ENCODE results near the gene THUMPD1.
A peak's percentile ranks its signal among the peaks of the same experiment; 100 is the strongest.
"Not testable (repeated sequence)": the region's sequence is repeated elsewhere in the genome, so short reads cannot be mapped to it uniquely, and the experiment has no call there.

The THUMPD1 gene, protein sequence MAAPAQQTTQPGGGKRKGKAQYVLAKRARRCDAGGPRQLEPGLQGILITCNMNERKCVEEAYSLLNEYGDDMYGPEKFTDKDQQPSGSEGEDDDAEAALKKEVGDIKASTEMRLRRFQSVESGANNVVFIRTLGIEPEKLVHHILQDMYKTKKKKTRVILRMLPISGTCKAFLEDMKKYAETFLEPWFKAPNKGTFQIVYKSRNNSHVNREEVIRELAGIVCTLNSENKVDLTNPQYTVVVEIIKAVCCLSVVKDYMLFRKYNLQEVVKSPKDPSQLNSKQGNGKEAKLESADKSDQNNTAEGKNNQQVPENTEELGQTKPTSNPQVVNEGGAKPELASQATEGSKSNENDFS

DNA sequence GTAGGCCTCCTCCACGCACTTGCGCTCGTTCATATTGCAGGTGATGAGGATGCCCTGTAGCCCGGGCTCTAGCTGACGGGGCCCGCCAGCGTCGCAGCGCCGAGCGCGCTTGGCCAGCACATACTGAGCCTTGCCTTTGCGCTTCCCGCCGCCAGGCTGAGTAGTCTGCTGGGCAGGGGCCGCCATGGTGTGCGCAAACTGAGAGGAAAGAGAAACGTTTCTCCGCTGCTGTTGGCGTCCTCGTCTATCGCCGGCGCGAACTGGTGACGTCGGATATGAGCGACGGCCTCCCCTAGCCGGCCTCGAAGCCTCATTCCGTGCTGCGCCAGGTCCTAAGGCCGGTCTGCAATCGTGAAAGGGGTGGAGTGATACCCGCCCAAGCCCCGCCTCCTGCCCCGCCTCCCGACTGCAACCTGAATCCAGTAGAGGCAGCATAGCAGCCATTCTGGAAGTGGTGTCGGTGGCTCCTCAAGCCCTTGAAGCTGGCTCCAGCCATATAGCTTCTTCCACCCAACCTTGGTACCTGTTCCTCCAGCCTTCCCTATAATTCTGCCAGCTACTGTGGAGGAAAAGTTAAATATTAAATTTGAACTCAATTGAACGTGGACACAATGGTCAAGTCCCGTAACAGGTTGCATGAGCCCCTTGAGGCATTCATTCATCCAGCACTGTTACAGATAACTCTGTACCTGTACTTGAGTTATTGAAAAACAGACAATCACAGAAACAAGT, at the start of gene THUMPD1:
TSS of gene THUMPD1 (minus strand) at position 265 of the 732 bp plus-strand sequence. CDS start at position 186, 79 bp downstream.
- no peaks in the 10 kb centered on the region for H3K9me3 Mint-ChIP-seq
- H3K36me3 Mint-ChIP-seq: peaks cover 4% of the 10 kb centered on the region
- no peaks in the 10 kb centered on the region for H3K27me3 Mint-ChIP-seq
- H3K4me1 Mint-ChIP-seq: peaks cover 28% of the 10 kb centered on the region
- H3K4me3 Mint-ChIP-seq: peak within 1 kb of the TSS; percentile 97
- peak within 1 kb of the TSS; percentile 98 for H3K27ac Mint-ChIP-seq

DNA sequence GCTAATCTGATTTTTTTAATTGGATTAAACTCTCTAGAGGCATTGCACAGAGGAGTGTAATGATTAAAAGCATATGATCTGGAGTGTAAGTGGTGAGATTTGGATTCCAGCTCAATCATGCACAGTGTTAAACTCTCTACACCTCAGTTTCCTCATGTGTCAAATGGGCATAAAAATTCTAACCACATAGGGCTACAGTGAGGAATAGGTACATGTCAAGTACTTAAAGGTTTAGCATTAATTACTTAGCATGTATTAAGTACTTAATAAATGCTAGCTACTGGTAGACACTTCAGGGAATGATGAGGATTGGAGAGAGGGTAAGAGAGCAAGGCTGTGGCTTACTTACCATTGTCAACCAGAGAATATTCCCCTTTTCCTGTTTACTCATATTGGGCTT, 47.5 kb upstream of the THUMPD1 start:
- no peaks in the 10 kb centered on the region for H3K27me3 Mint-ChIP-seq
- H3K27ac Mint-ChIP-seq: no peak overlapping the region
- H3K36me3 Mint-ChIP-seq: no peaks in the 10 kb centered on the region
- no peak overlapping the region for H3K4me3 Mint-ChIP-seq
- no peaks in the 10 kb centered on the region for H3K4me1 Mint-ChIP-seq
- no peaks in the 10 kb centered on the region for H3K9me3 Mint-ChIP-seq

DNA sequence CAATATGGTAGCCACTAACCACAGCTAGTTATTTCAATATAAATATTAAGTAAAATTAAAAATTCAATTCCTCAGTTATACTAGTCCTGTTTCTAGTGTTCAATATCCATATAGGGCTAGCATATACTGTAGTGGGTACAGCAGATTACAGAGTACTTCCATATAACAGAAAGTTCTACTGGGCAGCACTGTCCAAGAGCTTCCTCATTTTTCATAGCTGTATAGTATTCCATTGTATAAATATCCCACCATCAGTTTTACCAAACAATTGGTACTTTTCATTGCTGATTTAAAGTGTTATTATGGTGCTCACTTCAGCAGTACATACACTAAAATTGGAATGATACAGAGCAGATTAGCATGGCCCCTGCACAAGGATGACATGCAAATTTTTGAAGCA, 42.6 kb upstream of the THUMPD1 start:
- Mint-ChIP-seq H3K27me3 (no peaks in the 10 kb centered on the region), H3K4me3 (no peak overlapping the region), H3K9me3 (no peaks in the 10 kb centered on the region), H3K27ac (no peak overlapping the region), H3K36me3 (peaks cover 1% of the 10 kb centered on the region), H3K4me1 (no peaks in the 10 kb centered on the region)

DNA sequence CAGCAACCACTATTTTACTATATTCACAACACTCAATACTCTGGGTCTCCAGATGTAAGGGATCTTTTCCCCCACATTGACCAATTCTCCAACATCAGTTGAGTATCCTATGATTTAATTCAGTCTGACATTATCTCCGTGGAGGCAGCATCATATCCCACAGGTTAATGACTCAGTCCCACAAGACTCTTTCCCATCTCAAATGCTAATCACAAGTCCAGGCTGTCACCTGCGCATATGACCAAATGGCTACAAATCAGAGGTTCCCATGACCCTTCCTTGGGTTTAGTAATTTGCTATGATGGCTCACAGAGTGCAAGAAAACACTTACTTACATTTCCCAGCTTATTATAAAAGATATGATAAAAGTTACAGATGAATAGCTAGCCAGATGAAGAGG, 40.9 kb upstream of the THUMPD1 start:
- no peaks in the 10 kb centered on the region for H3K4me1 Mint-ChIP-seq
- peaks cover 3% of the 10 kb centered on the region for H3K36me3 Mint-ChIP-seq
- no peak overlapping the region for H3K27ac Mint-ChIP-seq
- H3K9me3 Mint-ChIP-seq: no peaks in the 10 kb centered on the region
- H3K4me3 Mint-ChIP-seq: no peak overlapping the region
- H3K27me3 Mint-ChIP-seq: no peaks in the 10 kb centered on the region

DNA sequence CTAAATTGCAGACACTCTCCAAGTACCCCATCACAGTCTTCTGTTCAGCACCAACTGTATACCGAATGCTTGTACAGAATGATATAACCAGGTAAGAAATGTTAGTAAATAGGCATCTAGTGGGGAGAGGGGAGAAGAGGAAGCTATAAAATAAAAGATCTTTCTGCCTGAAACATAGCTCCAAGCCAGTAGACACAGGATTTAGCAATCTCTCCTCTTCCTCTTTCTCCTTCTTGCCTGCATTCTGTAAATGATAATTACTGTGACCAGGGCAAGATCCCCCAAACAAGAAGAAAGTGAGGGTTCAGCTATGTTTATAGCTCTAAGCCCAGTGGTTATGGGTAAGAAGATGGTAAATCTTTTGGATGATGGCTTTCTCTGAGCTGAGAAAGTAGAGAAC, 40.1 kb upstream of the THUMPD1 start:
- peaks cover 5% of the 10 kb centered on the region for H3K36me3 Mint-ChIP-seq
- no peak overlapping the region for H3K27ac Mint-ChIP-seq
- H3K4me3 Mint-ChIP-seq: no peak overlapping the region
- no peaks in the 10 kb centered on the region for H3K27me3 Mint-ChIP-seq
- no peaks in the 10 kb centered on the region for H3K4me1 Mint-ChIP-seq
- H3K9me3 Mint-ChIP-seq: no peaks in the 10 kb centered on the region

DNA sequence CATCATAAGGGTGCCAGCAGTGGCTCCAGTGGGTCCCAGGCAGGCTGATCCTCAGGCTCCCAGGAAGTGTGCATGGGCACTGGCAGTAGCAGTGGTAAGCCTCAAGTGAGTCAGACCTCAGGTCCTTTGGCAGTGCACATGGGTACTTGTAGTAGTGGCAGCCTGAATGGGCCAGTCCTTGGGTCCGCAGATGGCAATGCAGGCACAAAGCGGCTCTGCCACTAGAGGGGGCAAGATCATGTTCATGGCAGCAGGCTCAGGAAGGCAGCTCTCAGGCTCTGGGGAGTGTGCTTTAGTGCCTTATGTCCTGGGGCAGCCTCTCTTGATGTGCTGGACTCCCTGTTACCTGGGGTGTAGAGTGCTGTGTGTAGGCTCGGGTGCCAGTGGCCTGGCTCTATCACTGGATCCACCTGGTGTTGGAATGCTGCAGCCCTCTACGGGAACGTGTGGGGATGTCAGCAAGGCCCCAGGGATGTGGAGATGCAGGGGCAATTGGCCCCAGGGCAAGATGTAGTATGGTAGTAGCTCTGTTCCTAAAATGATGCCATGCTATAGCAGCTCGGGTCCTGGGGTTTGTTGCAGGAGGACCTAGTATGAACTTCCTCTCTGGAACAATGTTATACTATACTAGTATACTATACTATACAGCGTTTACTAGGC, 33.2 kb upstream of the THUMPD1 start:
- Mint-ChIP-seq H3K4me3 (no peak overlapping the region), H3K4me1 (no peaks in the 10 kb centered on the region), H3K27ac (no peak overlapping the region), H3K36me3 (peaks cover 8% of the 10 kb centered on the region), H3K9me3 (no peaks in the 10 kb centered on the region), H3K27me3 (no peaks in the 10 kb centered on the region)

DNA sequence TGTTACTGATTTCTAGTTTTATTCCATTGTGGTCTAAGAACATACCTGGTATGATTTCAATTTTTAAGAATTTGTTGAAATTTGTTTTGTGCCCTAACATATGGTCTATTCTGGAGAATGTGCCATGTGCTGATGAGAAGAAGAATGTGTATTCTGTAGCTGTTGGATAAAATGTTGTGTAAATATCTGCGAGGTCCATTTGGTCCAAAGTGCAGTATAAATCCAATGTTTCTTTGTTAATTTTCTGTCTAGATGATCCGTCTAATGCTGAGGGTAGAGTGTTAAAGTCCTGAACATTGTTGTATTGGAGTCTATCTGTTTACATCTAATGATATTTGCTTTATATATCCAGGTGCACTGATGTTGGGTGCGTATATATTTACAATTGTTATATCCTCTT, 32.1 kb upstream of the THUMPD1 start:
- Mint-ChIP-seq H3K36me3 (peaks cover 8% of the 10 kb centered on the region), H3K27me3 (no peaks in the 10 kb centered on the region)

DNA sequence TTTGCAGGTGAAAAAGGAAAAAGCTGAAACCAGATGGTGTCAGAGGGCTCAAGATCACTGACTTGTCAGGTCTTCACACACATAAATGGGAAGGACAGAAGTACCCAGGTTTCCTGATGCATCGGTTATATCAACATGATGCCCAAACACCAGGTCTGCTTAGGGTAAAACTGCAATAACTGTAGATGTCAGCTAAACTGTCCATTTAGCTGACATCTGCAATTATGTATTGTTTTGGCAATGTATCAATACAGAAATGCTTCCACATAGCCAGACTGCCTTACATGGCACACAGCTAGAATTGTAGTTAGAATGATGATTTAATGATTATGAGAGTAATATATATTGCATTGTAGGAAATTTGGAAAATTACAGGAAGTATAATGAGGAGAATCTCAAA, 27.2 kb upstream of the THUMPD1 start:
- H3K36me3 Mint-ChIP-seq: peaks cover 4% of the 10 kb centered on the region
- no peaks in the 10 kb centered on the region for H3K27me3 Mint-ChIP-seq
- no peaks in the 10 kb centered on the region for H3K9me3 Mint-ChIP-seq
- H3K4me3 Mint-ChIP-seq: no peak overlapping the region
- H3K27ac Mint-ChIP-seq: no peak overlapping the region
- H3K4me1 Mint-ChIP-seq: peaks cover 15% of the 10 kb centered on the region

More for the DNA sequence above, 32.1 kb upstream of the THUMPD1 start:
- Mint-ChIP-seq H3K27ac (no peak overlapping the region), H3K4me1 (no peaks in the 10 kb centered on the region), H3K9me3 (no peaks in the 10 kb centered on the region), H3K4me3 (no peak overlapping the region)

DNA sequence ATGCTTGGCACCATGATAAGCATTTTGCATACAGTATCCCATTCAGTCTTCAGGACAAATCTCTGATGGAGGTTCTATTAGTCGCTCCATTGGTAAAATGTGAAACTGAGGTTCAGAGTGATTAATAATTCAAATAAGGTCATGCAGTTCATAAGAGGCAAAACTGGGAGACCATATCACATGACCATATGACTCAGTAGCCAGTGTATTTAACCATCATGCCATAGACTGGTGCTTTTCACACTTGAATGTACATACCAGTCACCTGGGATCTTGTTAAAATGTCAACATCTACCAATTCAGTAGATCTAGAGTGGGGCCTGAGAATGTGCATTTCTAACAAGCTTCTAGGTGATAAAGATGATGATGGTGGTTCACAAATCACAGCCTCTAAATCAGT, 26.5 kb upstream of the THUMPD1 start:
- Mint-ChIP-seq H3K27me3 (no peaks in the 10 kb centered on the region), H3K27ac (no peak overlapping the region), H3K4me1 (peaks cover 22% of the 10 kb centered on the region), H3K36me3 (peaks cover 4% of the 10 kb centered on the region), H3K4me3 (no peak overlapping the region), H3K9me3 (no peaks in the 10 kb centered on the region)

DNA sequence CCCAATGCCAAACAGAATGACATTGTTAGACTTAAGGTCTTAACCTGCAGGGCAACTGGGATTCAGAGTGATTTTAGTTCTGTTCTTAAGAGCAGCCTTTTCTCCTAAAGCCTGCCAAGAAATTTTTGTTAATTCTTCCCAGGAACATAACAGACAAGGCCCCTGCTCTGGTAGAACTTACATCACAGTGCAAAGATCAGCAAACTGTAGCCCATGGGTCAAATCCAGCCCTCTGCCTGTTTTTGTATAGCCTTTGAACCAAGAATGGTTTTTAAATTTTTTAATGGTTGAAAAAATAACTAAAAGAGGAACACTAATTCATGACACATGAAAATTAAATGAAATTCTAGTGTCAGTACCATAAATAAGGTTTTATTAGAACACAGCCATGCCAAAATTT, 26.0 kb upstream of the THUMPD1 start:
- H3K4me1 Mint-ChIP-seq: peaks cover 28% of the 10 kb centered on the region
- no peak overlapping the region for H3K4me3 Mint-ChIP-seq
- no peaks in the 10 kb centered on the region for H3K9me3 Mint-ChIP-seq
- peaks cover 4% of the 10 kb centered on the region for H3K36me3 Mint-ChIP-seq
- H3K27ac Mint-ChIP-seq: no peak overlapping the region
- no peaks in the 10 kb centered on the region for H3K27me3 Mint-ChIP-seq

DNA sequence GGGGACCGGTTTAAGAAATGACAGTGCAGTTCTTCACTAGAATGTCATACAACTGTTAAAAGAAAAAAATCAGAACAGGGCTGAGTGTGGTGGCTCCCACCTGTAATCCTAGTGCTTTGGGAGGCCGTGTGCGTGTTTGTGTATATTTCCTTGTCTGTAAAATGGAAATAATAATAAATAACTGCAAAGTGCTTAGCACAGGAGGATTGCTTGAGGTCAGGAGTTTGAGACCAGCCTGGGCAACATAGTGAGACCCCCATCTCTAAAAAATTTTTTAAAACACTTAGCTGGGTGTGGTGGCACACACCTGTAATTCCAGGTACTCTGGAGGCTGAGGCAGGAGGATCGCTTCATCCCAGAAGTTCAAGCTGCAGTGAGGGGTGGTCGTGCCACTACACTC, 24.7 kb upstream of the THUMPD1 start:
- H3K36me3 Mint-ChIP-seq: peaks cover 6% of the 10 kb centered on the region
- H3K9me3 Mint-ChIP-seq: no peaks in the 10 kb centered on the region
- no peak overlapping the region for H3K27ac Mint-ChIP-seq
- no peaks in the 10 kb centered on the region for H3K27me3 Mint-ChIP-seq
- no peak overlapping the region for H3K4me3 Mint-ChIP-seq
- peaks cover 38% of the 10 kb centered on the region for H3K4me1 Mint-ChIP-seq

DNA sequence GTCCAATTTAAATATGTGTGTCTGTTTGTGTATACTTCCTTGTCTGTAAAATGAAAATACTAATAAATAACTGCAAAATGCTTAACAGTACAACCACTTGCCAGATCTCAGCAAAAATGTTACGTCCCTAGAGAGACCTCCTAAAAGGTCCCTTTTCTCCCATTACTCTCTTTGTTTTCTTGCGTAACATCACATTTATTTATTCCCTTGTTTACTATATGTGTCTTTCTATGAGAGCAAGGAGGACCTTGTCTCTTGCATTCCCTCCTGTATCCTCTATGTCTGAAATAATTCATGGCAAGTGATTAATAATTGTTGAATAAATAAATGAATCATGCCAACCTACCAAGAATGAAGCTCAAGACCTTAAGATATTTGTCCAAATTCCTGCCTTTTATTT, 24.1 kb upstream of the THUMPD1 start:
- Mint-ChIP-seq H3K4me3 (no peak overlapping the region), H3K36me3 (peaks cover 9% of the 10 kb centered on the region), H3K4me1 (peaks cover 38% of the 10 kb centered on the region), H3K27ac (no peak overlapping the region), H3K9me3 (no peaks in the 10 kb centered on the region), H3K27me3 (no peaks in the 10 kb centered on the region)

DNA sequence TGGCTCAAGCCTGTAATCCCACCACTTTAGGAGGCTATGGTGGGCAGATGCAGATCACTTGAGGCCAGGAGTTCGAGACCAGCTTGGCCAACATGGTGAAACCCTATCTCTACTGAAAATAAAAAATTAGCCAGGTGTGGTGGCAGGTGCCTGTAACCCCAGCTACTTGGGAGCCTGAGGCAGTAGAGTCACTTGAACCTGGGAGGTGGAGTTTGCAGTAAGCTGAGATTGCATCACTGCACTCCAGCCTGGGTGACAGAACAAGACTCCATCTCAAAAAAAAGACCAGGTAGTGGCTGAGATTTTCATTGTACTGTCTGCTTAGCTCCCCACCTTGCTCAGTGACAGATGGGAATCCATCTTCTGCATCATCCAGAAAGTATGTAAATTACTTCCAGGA, 22.8 kb upstream of the THUMPD1 start:
- H3K4me3 Mint-ChIP-seq, H3K27me3 Mint-ChIP-seq, H3K27ac Mint-ChIP-seq, H3K9me3 Mint-ChIP-seq: not testable (repeated sequence)
- Mint-ChIP-seq H3K4me1 (peaks cover 38% of the 10 kb centered on the region), H3K36me3 (peaks cover 16% of the 10 kb centered on the region)

DNA sequence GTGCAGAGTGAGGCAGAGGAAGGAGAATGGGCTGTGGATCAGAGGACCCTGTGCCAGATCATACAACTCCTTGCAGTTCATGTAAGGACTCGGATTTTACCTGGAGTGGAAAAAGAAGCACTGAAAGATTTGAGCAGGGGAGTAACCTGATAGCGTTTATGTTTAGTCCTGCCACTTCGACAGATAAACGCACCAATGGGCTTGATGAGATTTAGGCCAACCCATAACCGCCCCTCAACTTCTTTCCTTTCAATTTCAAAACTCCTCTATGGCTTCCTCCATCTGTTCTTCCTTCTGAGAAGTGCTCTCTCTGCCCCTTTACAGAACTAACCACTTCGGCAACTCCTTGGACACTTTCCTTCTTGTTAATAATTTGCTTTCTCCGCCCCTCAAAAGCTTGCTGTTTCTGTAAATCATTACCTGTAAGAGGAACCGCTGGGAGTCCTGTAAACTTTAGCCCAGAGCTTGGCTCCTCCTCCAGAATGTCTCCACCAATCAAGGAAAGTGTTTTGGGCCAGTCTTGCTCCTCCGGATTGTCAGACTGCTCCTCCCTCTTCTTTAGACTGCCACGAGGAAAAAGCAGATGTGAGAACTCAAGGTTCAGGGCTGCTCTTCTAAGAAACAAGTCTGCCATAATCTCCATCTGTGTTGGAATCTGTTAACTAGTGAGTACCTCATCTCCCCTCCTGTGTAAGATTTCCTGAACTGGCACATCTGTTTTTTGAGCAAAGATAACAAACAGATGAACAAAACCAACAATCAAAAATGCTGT, 22.0 kb upstream of the THUMPD1 start, which contains the start of gene ACSM3:
TSS of gene ACSM3 (plus strand) at position 554 of the 772 bp plus-strand sequence. CDS start 6,021 bp downstream, outside the sequence.
- Mint-ChIP-seq H3K36me3 (peaks cover 16% of the 10 kb centered on the region), H3K4me1 (peaks cover 38% of the 10 kb centered on the region), H3K27ac (peak within 1 kb of the TSS; percentile 98), H3K9me3 (no peaks in the 10 kb centered on the region), H3K4me3 (peak within 1 kb of the TSS; percentile 96), H3K27me3 (no peaks in the 10 kb centered on the region)

DNA sequence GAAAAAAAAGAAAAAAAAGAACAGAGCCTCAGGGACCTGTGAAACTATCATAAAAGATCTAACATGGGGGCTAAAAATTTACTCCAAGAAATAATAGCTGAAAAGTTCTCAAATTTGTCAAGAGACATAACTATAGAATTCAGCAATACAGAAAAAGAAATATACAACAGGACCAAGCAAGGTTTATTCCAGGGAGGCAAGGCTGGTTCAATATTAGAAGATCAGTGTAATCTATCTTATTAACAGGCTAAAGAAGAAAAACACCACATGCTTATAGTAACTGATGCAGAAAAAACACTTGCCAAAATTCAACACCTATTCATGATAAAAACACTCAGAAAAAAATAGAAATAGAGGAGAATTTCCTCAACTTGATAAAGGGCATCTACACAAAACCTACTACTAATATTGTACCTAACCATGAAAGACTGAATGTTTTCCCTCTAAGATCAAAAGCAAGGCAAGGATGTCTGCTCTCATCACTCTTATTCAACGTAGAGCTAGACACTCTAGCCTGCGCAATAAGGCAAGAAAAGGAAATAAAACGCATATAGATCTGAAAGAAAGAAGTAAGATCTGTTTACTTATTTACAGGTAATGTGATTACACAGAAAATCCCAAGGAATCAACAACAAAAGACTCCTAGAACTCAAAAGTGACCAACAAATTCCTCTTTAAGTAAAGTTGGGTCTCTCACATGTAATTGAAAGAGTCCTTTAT, 20.9 kb upstream of the THUMPD1 start:
- no peaks in the 10 kb centered on the region for H3K9me3 Mint-ChIP-seq
- H3K27me3 Mint-ChIP-seq: no peaks in the 10 kb centered on the region
- peak overlapping the region; percentile 96 for H3K4me3 Mint-ChIP-seq
- peaks cover 16% of the 10 kb centered on the region for H3K36me3 Mint-ChIP-seq
- H3K27ac Mint-ChIP-seq: peak overlapping the region; percentile 98
- H3K4me1 Mint-ChIP-seq: peaks cover 38% of the 10 kb centered on the region
